Measurements from ENCODE around the gene DIP2B.
A peak's percentile ranks its signal among the peaks of the same experiment; 100 is the strongest.

DNA sequence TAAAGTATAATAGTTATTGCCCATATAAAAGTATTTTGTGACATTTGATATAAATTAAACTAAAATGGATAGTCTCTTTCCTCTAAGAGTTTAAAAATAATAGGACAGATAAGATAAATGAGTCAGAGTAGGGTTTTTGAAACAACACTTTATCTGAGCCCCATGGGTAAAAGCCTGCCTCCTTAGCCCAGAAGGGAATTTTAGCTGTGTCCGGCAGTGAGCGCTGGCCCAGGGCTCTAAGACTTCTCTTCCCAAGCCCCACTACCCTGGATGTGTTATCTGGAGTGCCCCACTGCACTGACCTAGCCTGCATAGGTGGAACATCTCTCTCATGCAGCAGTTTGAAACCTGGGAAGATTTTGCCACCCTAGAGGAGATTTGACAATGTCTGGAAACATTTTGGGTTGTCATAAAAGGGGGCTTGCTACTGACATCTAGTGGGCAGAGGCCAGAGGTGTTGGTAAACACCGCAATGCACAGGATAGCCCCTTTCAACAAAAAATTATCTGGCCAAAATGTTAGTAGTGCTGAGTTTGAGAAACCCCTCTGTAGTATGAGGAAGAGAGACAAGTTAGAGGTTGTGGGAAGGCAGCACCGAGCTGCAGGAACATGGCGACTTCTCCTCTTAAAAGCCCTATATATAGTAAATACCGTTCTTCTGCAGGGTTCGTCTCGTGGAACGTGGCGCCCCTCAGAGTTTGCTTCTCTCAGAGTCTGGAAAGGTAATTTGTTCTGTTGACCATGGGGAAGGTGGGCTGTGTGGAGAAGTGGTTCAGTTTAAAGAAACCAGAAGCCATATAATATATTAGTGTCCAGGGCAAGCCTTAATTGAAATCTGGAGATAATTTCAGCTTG, 229.9 kb downstream of the DIP2B start:
- TF ChIP-seq, protein P1, sequence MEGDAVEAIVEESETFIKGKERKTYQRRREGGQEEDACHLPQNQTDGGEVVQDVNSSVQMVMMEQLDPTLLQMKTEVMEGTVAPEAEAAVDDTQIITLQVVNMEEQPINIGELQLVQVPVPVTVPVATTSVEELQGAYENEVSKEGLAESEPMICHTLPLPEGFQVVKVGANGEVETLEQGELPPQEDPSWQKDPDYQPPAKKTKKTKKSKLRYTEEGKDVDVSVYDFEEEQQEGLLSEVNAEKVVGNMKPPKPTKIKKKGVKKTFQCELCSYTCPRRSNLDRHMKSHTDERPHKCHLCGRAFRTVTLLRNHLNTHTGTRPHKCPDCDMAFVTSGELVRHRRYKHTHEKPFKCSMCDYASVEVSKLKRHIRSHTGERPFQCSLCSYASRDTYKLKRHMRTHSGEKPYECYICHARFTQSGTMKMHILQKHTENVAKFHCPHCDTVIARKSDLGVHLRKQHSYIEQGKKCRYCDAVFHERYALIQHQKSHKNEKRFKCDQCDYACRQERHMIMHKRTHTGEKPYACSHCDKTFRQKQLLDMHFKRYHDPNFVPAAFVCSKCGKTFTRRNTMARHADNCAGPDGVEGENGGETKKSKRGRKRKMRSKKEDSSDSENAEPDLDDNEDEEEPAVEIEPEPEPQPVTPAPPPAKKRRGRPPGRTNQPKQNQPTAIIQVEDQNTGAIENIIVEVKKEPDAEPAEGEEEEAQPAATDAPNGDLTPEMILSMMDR (IDR thresholded peaks at IDR 0.05) = peak in 1 of 3 donors; percentile 36
- TF ChIP-seq POLR2A (IDR thresholded peaks at IDR 0.05) (no peak), EP300 (IDR thresholded peaks at IDR 0.05) (no peak)

Data from ovary (tissue), 3 donors.